Panc1 (cell line): Measurements from ENCODE around the gene IDH2. TPM values are rescaled to one million over a fixed set of nuclear protein-coding genes. Genes with fewer than 3 reads are reported as not detected.
A peak's percentile ranks its signal among the peaks of the same experiment; 100 is the strongest.

Source experiments
- ATAC-seq: fragments of 200-7000 bp; cut with Tn5 transposase; 2 replicates; pipeline ENCODE4 v1.9.1; 2020; ENCODE audit warnings: mild to moderate bottlenecking, moderate library complexity
- BruUV-seq: library from RNA; stranded (reverse); fragments of 400-500 nt; replicated peaks from 2 replicates; lab custom pipeline; 2021; lab: Mats Ljungman, UMichigan
- CTCF ChIA-PET: fragments of 300-600 bp; sonication (Branson Sonifier 250); formaldehyde crosslinking; loops from one replicate; lab custom pipeline; 2022; ENCODE audit warnings: antibody characterized with exemption; lab: Charles Lee
- POLR2A ChIA-PET: fragments of 300-600 bp; sonication (Branson Sonifier 250); formaldehyde crosslinking; loops from one replicate; lab custom pipeline; 2022; ENCODE audit warnings: antibody characterized with exemption; lab: Charles Lee
- DNase-seq: peaks from one replicate; pipeline ENCODE4 v3.0.0-alpha.2; 2010; ENCODE audit warnings: low read depth, low spot score
- H3K27ac ChIP-seq: 2 replicates; pipeline ENCODE4 v1.5.1; 2011; ENCODE audit warnings: mild to moderate bottlenecking, low read length, inconsistent platforms
- H3K27me3 ChIP-seq: fragments of 200-500 bp; sonication (Bioruptor generic); 2 replicates; pipeline ENCODE4 v1.6.0; 2014; ENCODE audit warnings: low read length, inconsistent platforms; ENCODE audit not compliant: control insufficient read depth, insufficient read depth
- H3K36me3 ChIP-seq: fragments of 200-500 bp; sonication (Bioruptor generic); 2 replicates; pipeline ENCODE4 v1.5.1; 2014; ENCODE audit warnings: inconsistent platforms, mild to moderate bottlenecking, low read length, moderate library complexity; ENCODE audit not compliant: control insufficient read depth, insufficient read depth
- H3K4me1 ChIP-seq: 2 replicates; pipeline ENCODE4 v1.5.1; 2011; ENCODE audit warnings: inconsistent platforms, mild to moderate bottlenecking, low read length, moderate library complexity; ENCODE audit not compliant: control insufficient read depth, insufficient read depth
- H3K4me3 ChIP-seq, 2 experiments: 2 replicates each; pipeline ENCODE4 v1.5.1; 2011 to 2012; ENCODE audit warnings: low read depth in 2 of 2, low read length in 2 of 2, mild to moderate bottlenecking in 2 of 2, inconsistent platforms in 1 of 2, moderate library complexity in 1 of 2
- H3K9me3 ChIP-seq: fragments of 200-500 bp; sonication (Bioruptor generic); 2 replicates; pipeline ENCODE4 v1.5.1; 2014; ENCODE audit warnings: low read depth, mild to moderate bottlenecking, inconsistent platforms, low read length, moderate library complexity; ENCODE audit not compliant: control insufficient read depth, insufficient read depth
- POLR2AphosphoS5 ChIP-seq: IDR thresholded peaks from 2 replicates; pipeline ENCODE4 v1.6.1; 2012; ENCODE audit warnings: mild to moderate bottlenecking, low read depth, low read length, moderate library complexity
- SIN3A ChIP-seq: IDR thresholded peaks from 2 replicates; pipeline ENCODE4 v1.6.1; 2012; ENCODE audit warnings: low read depth, mild to moderate bottlenecking, low read length, moderate library complexity, borderline replicate concordance; ENCODE audit not compliant: insufficient read depth
- TCF7L2 ChIP-seq: IDR thresholded peaks from 2 replicates; pipeline ENCODE4 v1.6.1; 2011; ENCODE audit warnings: mild to moderate bottlenecking, low read depth, low read length, inconsistent platforms
- in situ Hi-C: cut with HindIII; loops from 2 replicates; pipeline ENCODE4 v1.10.0; 2016; ENCODE audit warnings: low sequenced_read_pairs, low pct_unique_long_range_greater_than_20kb
- intact Hi-C: fragments of 100-400 bp; cut with micrococcal nuclease; formaldehyde crosslinking; loops from one replicate; pipeline ENCODE4 v1.10.0; 2022; ENCODE audit not compliant: unreplicated experiment
- total RNA-seq: library from RNA; stranded (reverse); gene quantifications from one replicate; pipeline ENCODE4 v1.2.1, GENCODE V29; 2021; ENCODE audit not compliant: unreplicated experiment
- TF ChIP-seq, protein P1 (sequence below), 2 experiments: IDR thresholded peaks; 2 replicates each; pipeline ENCODE4 v1.6.1; 2011 to 2012; ENCODE audit warnings: low read depth in 2 of 2, control low read depth in 1 of 2, low read length in 1 of 2, mild to moderate bottlenecking in 1 of 2, moderate library complexity in 1 of 2; ENCODE audit not compliant: insufficient read depth in 1 of 2
- TF ChIP-seq, protein P2 (sequence below): fragments of 450-650 bp; IDR thresholded peaks from 2 replicates; pipeline ENCODE4 v1.5.1; 2017; ENCODE audit warnings: mild to moderate bottlenecking

Gene IDH2
- total RNA-seq, 1 experiment from 2014 or later = 197 TPM

DNA sequence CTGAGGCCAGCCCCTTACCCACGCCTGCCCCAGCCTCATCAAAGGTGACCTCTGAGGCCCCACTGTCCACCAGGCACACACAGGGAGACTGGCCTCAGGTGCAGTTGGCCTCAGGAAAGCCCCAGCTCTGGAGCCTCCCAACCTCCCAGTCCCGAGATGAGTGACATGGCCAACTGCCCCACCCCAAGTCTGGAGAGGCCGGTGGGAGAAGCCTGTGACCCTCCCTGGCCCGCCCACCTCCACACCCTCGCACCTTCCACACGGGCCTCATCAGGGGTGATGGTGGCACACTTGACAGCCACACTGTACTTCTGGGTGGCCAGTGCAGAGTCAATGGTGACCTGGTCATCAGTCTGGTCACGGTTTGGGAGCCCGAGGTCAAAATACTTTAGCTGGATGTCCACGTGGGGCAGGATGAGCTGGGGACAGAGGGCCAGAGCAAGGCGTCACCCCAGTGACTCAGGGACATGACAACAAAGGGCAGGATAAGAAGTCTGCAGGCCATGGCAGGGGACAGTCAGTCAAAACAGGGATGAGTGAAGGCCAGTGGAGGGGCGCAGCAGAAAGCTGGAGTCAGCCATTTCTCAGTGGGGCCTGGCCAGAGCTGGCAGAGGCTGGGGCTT lies 11.9 kb downstream of the IDH2 start:
- peaks cover 10% of the 10 kb centered on the region for H3K4me1 ChIP-seq
- CTCF ChIA-PET = no interaction called here
- BruUV-seq = no TSS peak
- no peaks in the 10 kb centered on the region for H3K36me3 ChIP-seq
- no peaks in the 10 kb centered on the region for H3K9me3 ChIP-seq
- H3K27me3 ChIP-seq = no peaks in the 10 kb centered on the region
- TF ChIP-seq SIN3A = no peak
- TF ChIP-seq, protein P1, sequence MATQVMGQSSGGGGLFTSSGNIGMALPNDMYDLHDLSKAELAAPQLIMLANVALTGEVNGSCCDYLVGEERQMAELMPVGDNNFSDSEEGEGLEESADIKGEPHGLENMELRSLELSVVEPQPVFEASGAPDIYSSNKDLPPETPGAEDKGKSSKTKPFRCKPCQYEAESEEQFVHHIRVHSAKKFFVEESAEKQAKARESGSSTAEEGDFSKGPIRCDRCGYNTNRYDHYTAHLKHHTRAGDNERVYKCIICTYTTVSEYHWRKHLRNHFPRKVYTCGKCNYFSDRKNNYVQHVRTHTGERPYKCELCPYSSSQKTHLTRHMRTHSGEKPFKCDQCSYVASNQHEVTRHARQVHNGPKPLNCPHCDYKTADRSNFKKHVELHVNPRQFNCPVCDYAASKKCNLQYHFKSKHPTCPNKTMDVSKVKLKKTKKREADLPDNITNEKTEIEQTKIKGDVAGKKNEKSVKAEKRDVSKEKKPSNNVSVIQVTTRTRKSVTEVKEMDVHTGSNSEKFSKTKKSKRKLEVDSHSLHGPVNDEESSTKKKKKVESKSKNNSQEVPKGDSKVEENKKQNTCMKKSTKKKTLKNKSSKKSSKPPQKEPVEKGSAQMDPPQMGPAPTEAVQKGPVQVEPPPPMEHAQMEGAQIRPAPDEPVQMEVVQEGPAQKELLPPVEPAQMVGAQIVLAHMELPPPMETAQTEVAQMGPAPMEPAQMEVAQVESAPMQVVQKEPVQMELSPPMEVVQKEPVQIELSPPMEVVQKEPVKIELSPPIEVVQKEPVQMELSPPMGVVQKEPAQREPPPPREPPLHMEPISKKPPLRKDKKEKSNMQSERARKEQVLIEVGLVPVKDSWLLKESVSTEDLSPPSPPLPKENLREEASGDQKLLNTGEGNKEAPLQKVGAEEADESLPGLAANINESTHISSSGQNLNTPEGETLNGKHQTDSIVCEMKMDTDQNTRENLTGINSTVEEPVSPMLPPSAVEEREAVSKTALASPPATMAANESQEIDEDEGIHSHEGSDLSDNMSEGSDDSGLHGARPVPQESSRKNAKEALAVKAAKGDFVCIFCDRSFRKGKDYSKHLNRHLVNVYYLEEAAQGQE (IDR thresholded peaks at IDR 0.05; ENCODE audit: insufficient read depth in 1 of 2, low read depth in 2 of 2, low read length in 1 of 2) = no peak
- TF ChIP-seq POLR2AphosphoS5 = no peak
- TF ChIP-seq TCF7L2 = no peak
- TF ChIP-seq, protein P2, sequence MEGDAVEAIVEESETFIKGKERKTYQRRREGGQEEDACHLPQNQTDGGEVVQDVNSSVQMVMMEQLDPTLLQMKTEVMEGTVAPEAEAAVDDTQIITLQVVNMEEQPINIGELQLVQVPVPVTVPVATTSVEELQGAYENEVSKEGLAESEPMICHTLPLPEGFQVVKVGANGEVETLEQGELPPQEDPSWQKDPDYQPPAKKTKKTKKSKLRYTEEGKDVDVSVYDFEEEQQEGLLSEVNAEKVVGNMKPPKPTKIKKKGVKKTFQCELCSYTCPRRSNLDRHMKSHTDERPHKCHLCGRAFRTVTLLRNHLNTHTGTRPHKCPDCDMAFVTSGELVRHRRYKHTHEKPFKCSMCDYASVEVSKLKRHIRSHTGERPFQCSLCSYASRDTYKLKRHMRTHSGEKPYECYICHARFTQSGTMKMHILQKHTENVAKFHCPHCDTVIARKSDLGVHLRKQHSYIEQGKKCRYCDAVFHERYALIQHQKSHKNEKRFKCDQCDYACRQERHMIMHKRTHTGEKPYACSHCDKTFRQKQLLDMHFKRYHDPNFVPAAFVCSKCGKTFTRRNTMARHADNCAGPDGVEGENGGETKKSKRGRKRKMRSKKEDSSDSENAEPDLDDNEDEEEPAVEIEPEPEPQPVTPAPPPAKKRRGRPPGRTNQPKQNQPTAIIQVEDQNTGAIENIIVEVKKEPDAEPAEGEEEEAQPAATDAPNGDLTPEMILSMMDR = no peak
- intact Hi-C loops (no loop called here), in situ Hi-C loops (no loop called here)
- no peak overlapping the region for H3K4me3 ChIP-seq
- no peak overlapping the region for H3K27ac ChIP-seq
- ATAC-seq = no peak
- DNase-seq = no peak
- POLR2A ChIA-PET = no interaction called here

DNA sequence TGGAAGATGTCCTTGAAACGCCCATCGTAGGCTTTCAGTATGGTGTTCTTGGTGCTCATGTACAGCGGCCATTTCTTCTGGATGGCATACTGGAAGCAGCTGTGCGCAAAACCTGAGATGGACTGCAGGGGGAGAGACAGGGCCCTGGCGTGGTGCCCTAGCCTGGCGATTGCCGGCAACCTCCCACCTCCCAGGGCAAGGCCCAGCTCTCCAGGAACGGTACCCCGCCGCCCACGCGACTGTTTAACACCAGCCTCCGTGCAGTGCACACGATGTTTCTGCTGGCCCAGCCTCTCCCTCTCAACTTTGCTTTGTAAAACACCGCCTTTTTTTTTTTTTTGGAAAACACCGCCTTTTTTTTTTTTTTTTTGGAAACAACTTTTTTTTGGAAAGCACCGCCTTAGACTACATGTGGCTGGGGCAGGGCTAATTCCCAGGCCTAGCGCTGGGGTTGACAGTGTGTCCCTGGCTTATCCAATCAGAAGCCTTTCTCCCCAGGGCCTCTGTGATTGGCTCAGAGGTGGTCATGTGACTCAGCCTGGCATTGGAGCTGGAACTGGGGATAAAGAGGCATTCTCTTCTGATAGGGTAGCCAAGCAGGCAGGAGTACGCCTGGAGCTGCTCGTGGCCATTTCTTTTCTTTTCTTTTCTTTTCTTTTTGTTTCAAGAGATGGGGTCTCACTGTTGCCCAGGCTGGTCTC lies 14.7 kb downstream of the IDH2 start:
- POLR2A ChIA-PET = interaction anchor here (0.5 to 1.0 kb wide), 4 partner anchors 12 to 189 kb away, joined by 3 to 16 read pairs (median 8); no protein-coding TSS in a partner anchor
- Histone ChIP-seq H3K27me3 (no peaks in the 10 kb centered on the region), H3K27ac (no peak overlapping the region), H3K36me3 (0 out of 2 replicates have a peak, but pooled peaks cover 2% of the 10 kb centered on the region), H3K4me1 (no peaks in the 10 kb centered on the region; the same call in 1 of the 2 replicates), H3K4me3 (no peak overlapping the region), H3K9me3 (no peaks in the 10 kb centered on the region)
- CTCF ChIA-PET = interaction anchor here (0.7 to 2.6 kb wide), 4 partner anchors 118 to 716 kb away, joined by 8 to 13 read pairs (median 10); no protein-coding TSS in a partner anchor
- BruUV-seq = no TSS peak
- DNase-seq (no peak), ATAC-seq (peak; percentile 72)
- in situ Hi-C loops = no loop called here
- TF ChIP-seq, protein P2 = no peak
- TF ChIP-seq, protein P1 (IDR thresholded peaks at IDR 0.05; ENCODE audit: insufficient read depth in 1 of 2, low read depth in 2 of 2, low read length in 1 of 2) = no peak
- TF ChIP-seq TCF7L2 = no peak
- no peak; the same call in 1 of the 2 replicates for TF ChIP-seq POLR2AphosphoS5
- no peak for TF ChIP-seq SIN3A
- intact Hi-C loops = no loop called here
